A673 (cell line): ENCODE data around the gene MAGI1.

Experiments
- CTCF ChIP-seq: fragments of 300-800, 200-600 bp; sonication (generic); conservative IDR thresholded peaks from 2 replicates; pipeline ENCODE4 v1.5.1; 2017; ENCODE audit warnings: low read depth, mild to moderate bottlenecking, antibody characterized with exemption, low read length, moderate library complexity, mixed read lengths
- EZH2 ChIP-seq: fragments of 200-600 bp; sonication (generic); IDR thresholded peaks from 2 replicates; pipeline ENCODE4 v1.6.1; 2017; ENCODE audit warnings: borderline replicate concordance, low read depth, mild to moderate bottlenecking, mixed read lengths, antibody characterized with exemption, low read length; ENCODE audit not compliant: poor library complexity, severe bottlenecking

- TF ChIP-seq CTCF, result no peak
- TF ChIP-seq EZH2, result no peak
These were observed 465.1 kb downstream of the MAGI1 start for GRCh38 chr3:65573548-65574116.
